K562 (cell line): Measurements from ENCODE around the gene SIGLEC7. TPM values are rescaled to one million over a fixed set of nuclear protein-coding genes. Genes with fewer than 3 reads are reported as not detected.
A peak's percentile ranks its signal among the peaks of the same experiment; 100 is the strongest.

Experiments used
- ATAC-seq: fragments of 200-7000 bp; cut with Tn5 transposase; 3 replicates; pipeline ENCODE4 v1.9.1; 2020; ENCODE audit warnings: moderate library complexity
- BruUV-seq: library from RNA; stranded (reverse); fragments of 400-500 nt; replicated peaks from 2 replicates; lab custom pipeline; 2021; lab: Mats Ljungman, UMichigan
- CTCF ChIA-PET: fragments of 300-600 bp; formaldehyde crosslinking; extraction: SDS; loops from one replicate; lab custom pipeline; 2021; ENCODE audit warnings: low intra/inter-chr PET ratio; lab: Yijun Ruan, JAX
- POLR2A ChIA-PET: fragments of 300-600, 350-650 bp; sonication (Branson Sonifier 250); formaldehyde crosslinking; extraction: SDS; loops from one replicate; lab custom pipeline; 2021; ENCODE audit warnings: antibody characterized with exemption, inconsistent platforms; lab: Yijun Ruan, JAX
- DNase-seq, 4 experiments: peaks; one replicate each; pipeline versions ENCODE4 v3.0.0 to v3.0.0-alpha.2; 2011 to 2018; ENCODE audit warnings: low spot score in 3 of 4, mixed read lengths in 3 of 4; ENCODE audit errors: extremely low read depth in 1 of 4
- FAIRE-seq: peaks from 2 replicates; lab custom pipeline; 2011; peaks lifted over from hg19 to GRCh38; lab: Jason Lieb, UNC
- H2AFZ ChIP-seq: 2 replicates; pipeline ENCODE4 v1.6.0; 2011; ENCODE audit warnings: low read depth, low read length, control low read depth, inconsistent platforms
- H3K27ac ChIP-seq: fragments of 200-600 bp; 3 replicates; pipeline ENCODE4 v1.8.0; 2011; ENCODE audit warnings: low read depth, mild to moderate bottlenecking, control low read depth, inconsistent platforms, low read length, moderate library complexity, mixed read lengths; ENCODE audit errors: extremely low read depth
- H3K27me3 ChIP-seq, 2 experiments: fragments of 300-600 bp in 1 of 2; 2 replicates in 1 of 2; 3 replicates in 1 of 2; pipeline versions ENCODE4 v1.6.0 to v1.8.0; 2011; ENCODE audit warnings: inconsistent platforms in 2 of 2, low read length in 2 of 2, mild to moderate bottlenecking in 1 of 2, mixed read lengths in 1 of 2, moderate library complexity in 1 of 2; ENCODE audit not compliant: control insufficient read depth in 2 of 2, insufficient read depth in 2 of 2
- H3K36me3 ChIP-seq: fragments of 300-600 bp; 3 replicates; pipeline ENCODE4 v1.8.0; 2011; ENCODE audit warnings: mild to moderate bottlenecking, low read length, inconsistent platforms; ENCODE audit not compliant: control insufficient read depth, insufficient read depth
- H3K4me1 ChIP-seq, 2 experiments: fragments of 200-600 bp in 1 of 2; replicated peaks in 1 of 2; 2 replicates in 1 of 2; 3 replicates in 1 of 2; pipeline versions ENCODE4 v1.5.1 to v1.8.0; 2011; ENCODE audit warnings: inconsistent platforms in 2 of 2, low read length in 2 of 2, mild to moderate bottlenecking in 1 of 2, mixed read lengths in 1 of 2, moderate library complexity in 1 of 2; ENCODE audit not compliant: control insufficient read depth in 2 of 2, insufficient read depth in 2 of 2
- H3K4me2 ChIP-seq: 2 replicates; pipeline ENCODE4 v1.6.1; 2011; ENCODE audit warnings: low read length, control low read depth, inconsistent platforms, mixed read lengths; ENCODE audit not compliant: insufficient read depth
- H3K4me3 ChIP-seq: fragments of 200-600 bp; sonication (generic), shearing (Covaris generic); 2 replicates; pipeline ENCODE4 v1.5.1; 2016; ENCODE audit warnings: control low read depth, inconsistent platforms
- H3K79me2 ChIP-seq: fragments of 200-600 bp; 3 replicates; pipeline ENCODE4 v1.8.0; 2011; ENCODE audit warnings: low read length, inconsistent platforms; ENCODE audit not compliant: control insufficient read depth, insufficient read depth
- H3K9ac ChIP-seq, 2 experiments: 2 replicates each; pipeline versions ENCODE4 v1.6.0 to v1.6.1; 2011; ENCODE audit warnings: low read depth in 2 of 2, low read length in 2 of 2, control low read depth in 1 of 2, inconsistent platforms in 1 of 2, mild to moderate bottlenecking in 1 of 2, mixed read lengths in 1 of 2; ENCODE audit not compliant: insufficient read depth in 1 of 2
- H3K9me1 ChIP-seq: one replicate; pipeline ENCODE4 v1.6.0; 2011; ENCODE audit warnings: inconsistent platforms, mild to moderate bottlenecking, low read length, moderate library complexity; ENCODE audit not compliant: control insufficient read depth, insufficient read depth
- H3K9me3 ChIP-seq: replicated peaks from 2 replicates; pipeline ENCODE4 v1.5.1; 2011; ENCODE audit warnings: low read depth, low read length, inconsistent platforms; ENCODE audit not compliant: control insufficient read depth, insufficient read depth
- H4K20me1 ChIP-seq: replicated peaks from 2 replicates; pipeline ENCODE4 v1.6.1; 2011; ENCODE audit warnings: low read length, inconsistent platforms, mixed read lengths; ENCODE audit not compliant: control insufficient read depth, insufficient read depth
- FOSL1 ChIP-seq: fragments of 200-800 bp; sonication (Bioruptor generic); conservative IDR thresholded peaks from 2 replicates; pipeline ENCODE4 v1.6.1; 2016; ENCODE audit warnings: missing genetic modification characterization, missing compliant biosample characterization
- GATA2 ChIP-seq: sonication (generic); formaldehyde crosslinking; IDR thresholded peaks from 2 replicates; pipeline ENCODE4 v1.4.0; 2020; ENCODE audit warnings: mild to moderate bottlenecking, missing genetic modification reagents
- PCBP2 ChIP-seq: fragments of 200-400 bp; formaldehyde crosslinking; IDR thresholded peaks from 2 replicates; pipeline ENCODE4 v1.6.1; 2018; ENCODE audit warnings: low read length, low read depth, mild to moderate bottlenecking, moderate library complexity; ENCODE audit not compliant: poor library complexity, severe bottlenecking
- TRIM24 ChIP-seq, 2 experiments: fragments of 450-650 bp; IDR thresholded peaks; 2 replicates each; pipeline ENCODE4 v1.6.1; 2016
- USF2 ChIP-seq: sonication (generic); formaldehyde crosslinking; IDR thresholded peaks from 2 replicates; pipeline ENCODE4 v1.5.0; 2020; ENCODE audit warnings: missing genetic modification reagents
- VEZF1 ChIP-seq: fragments of 200-800 bp; sonication (Bioruptor generic); IDR thresholded peaks from 2 replicates; pipeline ENCODE4 v1.6.1; 2017; ENCODE audit warnings: missing genetic modification characterization, missing compliant biosample characterization
- ZNF316 ChIP-seq: fragments of 450-650 bp; IDR thresholded peaks from 2 replicates; pipeline ENCODE4 v1.6.1; 2016
- WGBS: fragments of 100-300 bp; shearing (Covaris generic); methylation state at CpG from one replicate; pipeline ENCODE4 v1.1.6; 2016; ENCODE audit warnings: low coverage, mixed read lengths; ENCODE audit not compliant: insufficient coverage; ENCODE audit errors: missing lambda C conversion rate; 5-methylcytosine and 5-hydroxymethylcytosine counted together
- in situ Hi-C: fragments of 300-500 bp; cut with MboI; formaldehyde crosslinking; loops from 4 replicates; pipeline ENCODE4 v1.15.0; 2018; ENCODE audit warnings: inconsistent platforms, mixed read lengths
- intact Hi-C: fragments of 100-400 bp; cut with micrococcal nuclease; formaldehyde crosslinking; loops from 2 replicates; pipeline ENCODE4 v1.14.2; 2022
- polyA plus RNA-seq, 8 experiments: library from polyadenylated mRNA; depleted of rRNA in 4 of 8; stranded (reverse) in 5 of 8; unstranded in 3 of 8; fragments of >200 nt; fragmentation: Nextera tagmentation in 2 of 8; fragmentation: Illumina TruSeq in 1 of 8; extraction: Ambion mirVana in 2 of 8; extraction: Trizol in 1 of 8; gene quantifications; 2 replicates each; pipeline versions ENCODE4 v1.2.1 to v1.2.3, GENCODE V29; 2011 to 2014; ENCODE audit warnings: inconsistent platforms in 1 of 8, missing spikeins in 1 of 8
- total RNA-seq, 7 experiments: library from RNA; depleted of rRNA in 6 of 7; stranded (reverse); fragments of >200 nt in 6 of 7; fragmentation: Illumina TruSeq in 2 of 7; extraction: Trizol in 2 of 7; gene quantifications; 2 replicates each; pipeline versions ENCODE4 v1.2.1 to v1.2.3, GENCODE V29; 2011 to 2021; ENCODE audit warnings: low replicate concordance in 1 of 7

The SIGLEC7 gene
- total and polyA plus RNA-seq, 9 of the 15 experiments (the other 6 are each of a cell fraction or from before 2014, with no cell fraction given), result 0.10 to 0.12 TPM; not detected in 7

GRCh38 chr19:51119101-51119500 is 23.0 kb upstream of the SIGLEC7 start:
- TF ChIP-seq VEZF1 (CRISPR knock-in tag) (0 out of 2 replicates have a peak, but pooled peaks have one; percentile 18), PCBP2 (no peak), ZNF316 (0 out of 2 replicates have a peak, but pooled peaks have one; percentile 18), GATA2 (CRISPR knock-in tag) (0 out of 2 replicates have a peak, but pooled peaks have one; percentile 15), USF2 (CRISPR knock-in tag) (no peak), TRIM24 (IDR thresholded peaks at IDR 0.05) (peak in 1 of 2 experiments; percentile 62; a peak in 1 of 4 replicates), FOSL1 (tag) (0 out of 2 replicates have a peak, but pooled peaks have one; percentile 19)
- Histone ChIP-seq H3K9ac (no peak overlapping the region), H3K4me3 (no peak overlapping the region), H3K79me2 (no peaks in the 10 kb centered on the region), H3K9me1 (peaks cover 2% of the 10 kb centered on the region), H3K9me3 (no peaks in the 10 kb centered on the region), H3K27me3 (peaks cover 21 to 61% of the 10 kb centered on the region in 2 experiments), H3K4me2 (no peak overlapping the region), H2AFZ (no peak overlapping the region), H3K4me1 (peaks cover 7 to 9% of the 10 kb centered on the region in 2 experiments; a peak in 4 of 5 replicates), H3K36me3 (no peaks in the 10 kb centered on the region), H4K20me1 (no peaks in the 10 kb centered on the region), H3K27ac (no peak overlapping the region)
- FAIRE-seq (no peak), DNase-seq (no peak), ATAC-seq (no peak)
- WGBS, result 4% methylated on average over 4 of the region's 4 CpGs
- intact Hi-C loops, result no loop called here
- no TSS peak for BruUV-seq
- CTCF ChIA-PET, result no interaction called here
- POLR2A ChIA-PET, result interaction anchor here (0.6 kb wide), 1 partner anchor 348 kb away, joined by 3 read pairs; no protein-coding TSS in a partner anchor
- in situ Hi-C loops, result no loop called here
